Astrocyte (in vitro differentiated cells and primary cell): ENCODE data around the gene NEUROD1. TPM values are rescaled to one million over a fixed set of nuclear protein-coding genes. Genes with fewer than 3 reads are reported as not detected.

Experiments
- DNase-seq: peaks from one replicate; pipeline ENCODE4 v3.0.0-alpha.2; 2010; ENCODE audit warnings: low read depth
- FAIRE-seq: peaks from 2 replicates; lab custom pipeline; 2011; peaks lifted over from hg19 to GRCh38; lab: Jason Lieb, UNC
- H2AFZ ChIP-seq: 2 replicates; pipeline ENCODE4 v1.6.0; 2012; ENCODE audit warnings: low read depth, low read length, inconsistent platforms
- H3K27ac ChIP-seq: 2 replicates; pipeline ENCODE4 v1.5.1; 2011; ENCODE audit warnings: low read depth, low read length, inconsistent platforms
- H3K27me3 ChIP-seq: 2 replicates; pipeline ENCODE4 v1.6.0; 2011; ENCODE audit warnings: low read length, inconsistent platforms; ENCODE audit not compliant: insufficient read depth
- H3K36me3 ChIP-seq: 2 replicates; pipeline ENCODE4 v1.5.1; 2011; ENCODE audit warnings: low read length, inconsistent platforms; ENCODE audit not compliant: insufficient read depth
- H3K4me1 ChIP-seq: 2 replicates; pipeline ENCODE4 v1.5.1; 2011; ENCODE audit warnings: low read length, inconsistent platforms; ENCODE audit not compliant: insufficient read depth
- H3K4me2 ChIP-seq: 2 replicates; pipeline ENCODE4 v1.6.0; 2012; ENCODE audit warnings: low read length, inconsistent platforms
- H3K4me3 ChIP-seq: 2 replicates; pipeline ENCODE4 v1.5.1; 2011; ENCODE audit warnings: low read depth, mild to moderate bottlenecking, low read length, inconsistent platforms; ENCODE audit not compliant: insufficient read depth
- H3K79me2 ChIP-seq: 2 replicates; pipeline ENCODE4 v1.6.0; 2012; ENCODE audit warnings: mild to moderate bottlenecking, low read length, inconsistent platforms; ENCODE audit not compliant: insufficient read depth
- H3K9ac ChIP-seq: 2 replicates; pipeline ENCODE4 v1.6.0; 2012; ENCODE audit warnings: mild to moderate bottlenecking, low read length, inconsistent platforms
- H3K9me3 ChIP-seq: 2 replicates; pipeline ENCODE4 v1.5.1; 2012; ENCODE audit warnings: low read depth, mild to moderate bottlenecking, low read length, inconsistent platforms; ENCODE audit not compliant: insufficient read depth
- H4K20me1 ChIP-seq: 2 replicates; pipeline ENCODE4 v1.6.0; 2012; ENCODE audit warnings: low read length, inconsistent platforms; ENCODE audit not compliant: insufficient read depth
- H3K27ac Mint-ChIP-seq: one replicate; pipeline ENCODE4 v1.8.0; 2021; ENCODE audit warnings: mild to moderate bottlenecking, mixed read lengths; ENCODE audit not compliant: unreplicated experiment
- H3K27me3 Mint-ChIP-seq: one replicate; pipeline ENCODE4 v1.8.0; 2021; ENCODE audit warnings: low read depth, mixed read lengths; ENCODE audit not compliant: unreplicated experiment
- H3K36me3 Mint-ChIP-seq: one replicate; pipeline ENCODE4 v1.8.0; 2021; ENCODE audit warnings: low read depth, mixed read lengths; ENCODE audit not compliant: unreplicated experiment
- H3K4me1 Mint-ChIP-seq: one replicate; pipeline ENCODE4 v1.8.0; 2021; ENCODE audit warnings: low read depth, mixed read lengths; ENCODE audit not compliant: unreplicated experiment
- H3K4me3 Mint-ChIP-seq: one replicate; pipeline ENCODE4 v1.8.0; 2021; ENCODE audit warnings: mild to moderate bottlenecking, moderate library complexity, mixed read lengths; ENCODE audit not compliant: unreplicated experiment
- H3K9me3 Mint-ChIP-seq: one replicate; pipeline ENCODE4 v1.8.0; 2021; ENCODE audit warnings: mild to moderate bottlenecking, mixed read lengths; ENCODE audit not compliant: unreplicated experiment
- CTCF ChIP-seq: IDR thresholded peaks from 2 replicates; pipeline ENCODE4 v1.5.1; 2011; ENCODE audit warnings: low read depth, mild to moderate bottlenecking, inconsistent platforms, low read length, moderate library complexity; ENCODE audit not compliant: insufficient read depth
- EZH2 ChIP-seq: IDR thresholded peaks from 2 replicates; pipeline ENCODE4 v1.6.1; 2012; ENCODE audit warnings: mild to moderate bottlenecking, low read length, inconsistent platforms; ENCODE audit not compliant: insufficient read depth
- total RNA-seq: library from RNA; stranded (reverse); gene quantifications from 2 replicates; pipeline ENCODE4 v1.2.1, GENCODE V29; 2021

The NEUROD1 gene
- total RNA-seq, 1 donor from 2014 or later = not detected

- Histone ChIP-seq H3K9ac (no peak overlapping the region), H3K4me3 (no peak overlapping the region), H4K20me1 (no peaks in the 10 kb centered on the region), H3K4me2 (no peak overlapping the region), H3K36me3 (no peaks in the 10 kb centered on the region), H3K4me1 (peaks cover 11% of the 10 kb centered on the region), H3K9me3 (peaks cover 4% of the 10 kb centered on the region), H2AFZ (no peak overlapping the region), H3K27me3 (peaks cover 85% of the 10 kb centered on the region), H3K79me2 (no peaks in the 10 kb centered on the region), H3K27ac (no peak overlapping the region)
- H3K4me3 Mint-ChIP-seq = no peak overlapping the region
- H3K4me1 Mint-ChIP-seq = peaks cover 4% of the 10 kb centered on the region
- peaks cover 27% of the 10 kb centered on the region for H3K9me3 Mint-ChIP-seq
- H3K27ac Mint-ChIP-seq = no peak overlapping the region
- no peaks in the 10 kb centered on the region for H3K36me3 Mint-ChIP-seq
- TF ChIP-seq EZH2 (no peak), CTCF (no peak)
- FAIRE-seq (no peak), DNase-seq (no peak)
- H3K27me3 Mint-ChIP-seq = peaks cover 91% of the 10 kb centered on the region
Observed at GRCh38 chr2:181685150-181685688, 4.9 kb upstream of the NEUROD1 start.

- Histone ChIP-seq H3K9me3 (peaks cover 4% of the 10 kb centered on the region), H3K4me2 (peak overlapping the region; percentile 76), H3K27ac (no peak overlapping the region), H3K27me3 (peaks cover 85% of the 10 kb centered on the region), H2AFZ (no peak overlapping the region), H3K36me3 (no peaks in the 10 kb centered on the region), H3K9ac (no peak overlapping the region), H3K4me1 (peaks cover 11% of the 10 kb centered on the region), H3K4me3 (no peak overlapping the region), H4K20me1 (no peaks in the 10 kb centered on the region), H3K79me2 (no peaks in the 10 kb centered on the region)
- DNase-seq (no peak), FAIRE-seq (no peak)
- no peak overlapping the region for H3K27ac Mint-ChIP-seq
- peaks cover 27% of the 10 kb centered on the region for H3K9me3 Mint-ChIP-seq
- no peaks in the 10 kb centered on the region for H3K36me3 Mint-ChIP-seq
- no peak overlapping the region for H3K4me3 Mint-ChIP-seq
- peaks cover 4% of the 10 kb centered on the region for H3K4me1 Mint-ChIP-seq
- peaks cover 91% of the 10 kb centered on the region for H3K27me3 Mint-ChIP-seq
- TF ChIP-seq EZH2 (peak; percentile 32), CTCF (no peak)
Observed at GRCh38 chr2:181684454-181685149, 4.3 kb upstream of the NEUROD1 start.
